NB4 (cell line): Measurements from ENCODE around the gene TGFB3.

Experiments used
- CTCF ChIP-seq: IDR thresholded peaks from one replicate; pipeline ENCODE4 v1.5.1; 2012; ENCODE audit warnings: low read depth, low read length
- MAX ChIP-seq: IDR thresholded peaks from 2 replicates; pipeline ENCODE4 v1.6.1; 2011; ENCODE audit warnings: low read depth, low read length
- POLR2A ChIP-seq: IDR thresholded peaks from 2 replicates; pipeline ENCODE4 v1.6.1; 2011; ENCODE audit warnings: mild to moderate bottlenecking; ENCODE audit not compliant: insufficient read length; ENCODE audit errors: extremely low read depth

- no peak for TF ChIP-seq CTCF
- no peak for TF ChIP-seq POLR2A
- no peak for TF ChIP-seq MAX
Observed at GRCh38 chr14:75984674-75985073, 2.9 kb upstream of the TGFB3 start.
